Measurements from ENCODE around the gene FAM124A. TPM values are rescaled to one million over a fixed set of nuclear protein-coding genes. Genes with fewer than 3 reads are reported as not detected.

FAM124A gene
- total and polyA plus RNA-seq, 12 donors, result 2.1 to 14.0 (median 7.0) TPM

DNA sequence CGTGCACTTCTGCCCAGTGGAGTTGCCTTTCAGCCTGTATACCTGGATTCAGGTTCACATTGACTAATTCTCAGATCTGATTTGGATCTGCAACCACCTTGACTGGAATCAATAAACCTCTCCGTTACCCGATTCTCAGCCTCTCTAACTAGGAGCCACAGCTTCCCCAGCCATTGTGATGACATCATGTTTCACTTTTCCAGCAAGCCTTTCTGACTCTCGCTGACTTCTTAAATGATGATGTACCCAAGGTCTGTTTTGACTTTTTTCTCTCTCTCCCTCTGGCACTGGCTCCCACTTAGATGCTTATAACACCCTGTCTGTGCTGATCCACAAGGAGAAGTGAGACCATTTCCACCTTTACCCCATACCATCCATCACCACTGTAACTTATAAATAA is 13.5 kb upstream of the FAM124A start:
- H3K4me1 ChIP-seq, result no peaks in the 10 kb centered on the region
- peaks cover 0 to 37% (median 25%) of the 10 kb centered on the region in 7 donors for H3K27me3 ChIP-seq
- intact Hi-C loops (cut with DNase I), result no loop called here
- no peaks in the 10 kb centered on the region for H3K9me3 ChIP-seq
- H3K4me3 ChIP-seq, result no peak overlapping the region
- no peak overlapping the region for H3K27ac ChIP-seq
- DNase-seq, result no peak
- 77 to 78% methylated on average over 4 of the region's 4 CpGs for WGBS, 2 donors
- H3K36me3 ChIP-seq, result no peaks in the 10 kb centered on the region
- ATAC-seq, result no peak
- TF ChIP-seq, protein P1, sequence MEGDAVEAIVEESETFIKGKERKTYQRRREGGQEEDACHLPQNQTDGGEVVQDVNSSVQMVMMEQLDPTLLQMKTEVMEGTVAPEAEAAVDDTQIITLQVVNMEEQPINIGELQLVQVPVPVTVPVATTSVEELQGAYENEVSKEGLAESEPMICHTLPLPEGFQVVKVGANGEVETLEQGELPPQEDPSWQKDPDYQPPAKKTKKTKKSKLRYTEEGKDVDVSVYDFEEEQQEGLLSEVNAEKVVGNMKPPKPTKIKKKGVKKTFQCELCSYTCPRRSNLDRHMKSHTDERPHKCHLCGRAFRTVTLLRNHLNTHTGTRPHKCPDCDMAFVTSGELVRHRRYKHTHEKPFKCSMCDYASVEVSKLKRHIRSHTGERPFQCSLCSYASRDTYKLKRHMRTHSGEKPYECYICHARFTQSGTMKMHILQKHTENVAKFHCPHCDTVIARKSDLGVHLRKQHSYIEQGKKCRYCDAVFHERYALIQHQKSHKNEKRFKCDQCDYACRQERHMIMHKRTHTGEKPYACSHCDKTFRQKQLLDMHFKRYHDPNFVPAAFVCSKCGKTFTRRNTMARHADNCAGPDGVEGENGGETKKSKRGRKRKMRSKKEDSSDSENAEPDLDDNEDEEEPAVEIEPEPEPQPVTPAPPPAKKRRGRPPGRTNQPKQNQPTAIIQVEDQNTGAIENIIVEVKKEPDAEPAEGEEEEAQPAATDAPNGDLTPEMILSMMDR (IDR thresholded peaks at IDR 0.05), result no peak

DNA sequence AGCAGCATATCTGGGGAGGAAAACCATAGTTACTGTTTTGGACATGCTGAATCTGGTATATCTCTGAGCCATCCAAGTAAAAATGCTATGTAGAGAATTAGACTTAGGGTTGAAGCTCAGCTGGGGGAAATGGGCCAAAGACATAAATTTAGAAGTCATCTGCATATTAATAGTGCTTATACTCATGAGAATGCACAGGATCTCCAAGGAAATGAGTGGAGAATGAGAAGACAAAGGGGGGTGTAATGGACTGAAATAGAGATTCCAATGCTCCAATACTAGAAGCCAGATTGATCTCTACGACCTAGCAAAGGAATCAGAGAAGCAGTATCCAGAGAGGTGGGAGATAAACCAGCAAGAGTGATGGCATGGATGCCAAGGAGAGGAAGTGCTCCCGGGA is 10.3 kb upstream of the FAM124A start:
- intact Hi-C loops (cut with DNase I), result no loop called here
- Histone ChIP-seq H3K9me3 (no peaks in the 10 kb centered on the region), H3K36me3 (no peaks in the 10 kb centered on the region), H3K27me3 (peaks cover 0 to 38% (median 25%) of the 10 kb centered on the region in 7 donors), H3K4me1 (no peaks in the 10 kb centered on the region), H3K27ac (no peak overlapping the region), H3K4me3 (no peak overlapping the region)
- 47 to 61% methylated on average over 2 of the region's 2 CpGs for WGBS, 2 donors
- TF ChIP-seq, protein P1 (IDR thresholded peaks at IDR 0.05), result no peak
- DNase-seq, result no peak
- no peak for ATAC-seq

DNA sequence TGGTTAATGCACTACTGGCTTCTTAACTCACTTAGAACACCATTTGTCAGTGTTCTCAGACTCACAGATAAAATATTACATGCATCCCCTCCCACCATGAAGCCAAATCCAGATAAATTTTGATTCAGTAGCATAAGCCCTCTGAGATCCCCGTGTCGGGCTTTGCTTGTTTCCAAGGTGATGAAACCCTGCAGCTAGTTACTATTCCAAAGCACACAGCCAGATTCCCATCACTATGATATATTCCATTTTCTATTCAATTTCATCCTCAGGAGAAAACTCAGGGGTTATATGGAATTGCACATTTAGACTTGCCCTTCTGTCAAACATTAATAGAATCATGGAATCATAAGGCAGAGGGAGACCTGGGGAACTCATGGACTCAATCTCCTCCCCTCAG is 9.4 kb upstream of the FAM124A start:
- Histone ChIP-seq H3K27ac (no peak overlapping the region), H3K4me1 (no peaks in the 10 kb centered on the region), H3K4me3 (no peak overlapping the region), H3K27me3 (peaks cover 0 to 38% (median 25%) of the 10 kb centered on the region in 7 donors), H3K36me3 (no peaks in the 10 kb centered on the region), H3K9me3 (no peaks in the 10 kb centered on the region)
- 56 to 74% methylated on average over 2 of the region's 2 CpGs for WGBS, 2 donors
- DNase-seq (no peak), ATAC-seq (no peak)
- intact Hi-C loops (cut with DNase I), result no loop called here
- TF ChIP-seq, protein P1 (IDR thresholded peaks at IDR 0.05), result no peak

DNA sequence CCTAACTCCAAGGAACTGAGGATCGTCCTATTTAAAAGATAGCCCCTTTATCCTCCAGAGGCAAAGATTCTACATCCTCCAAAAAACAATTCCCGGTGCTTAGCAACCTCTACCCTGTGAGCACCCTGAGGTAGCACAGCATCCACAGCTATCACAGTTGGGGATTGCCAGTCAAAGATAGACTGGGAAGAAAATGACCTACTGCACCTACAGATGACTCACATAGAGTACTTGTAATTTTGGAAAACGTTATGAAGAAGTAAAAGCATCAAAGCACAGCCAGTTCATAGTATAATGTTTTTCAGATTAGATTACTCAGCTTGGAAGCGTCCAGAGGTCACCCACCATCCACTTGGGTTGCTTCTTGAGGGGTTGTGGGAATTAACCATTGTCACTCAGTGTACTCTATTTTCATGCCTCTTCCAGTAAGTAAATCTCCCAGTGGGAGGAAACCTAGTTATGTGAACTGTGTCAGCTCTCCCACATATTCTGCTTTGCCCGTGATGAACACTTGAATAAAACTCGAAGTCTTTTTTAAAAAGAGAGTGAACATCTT is 8.9 kb upstream of the FAM124A start:
- Histone ChIP-seq H3K27ac (no peak overlapping the region), H3K9me3 (no peaks in the 10 kb centered on the region), H3K36me3 (no peaks in the 10 kb centered on the region), H3K4me1 (no peaks in the 10 kb centered on the region), H3K27me3 (peaks cover 0 to 38% (median 25%) of the 10 kb centered on the region in 7 donors), H3K4me3 (no peak overlapping the region)
- WGBS, 2 donors, result 61 to 67% methylated on average over 6 of the region's 6 CpGs
- no peak for DNase-seq
- TF ChIP-seq, protein P1 (IDR thresholded peaks at IDR 0.05), result no peak
- intact Hi-C loops (cut with DNase I), result no loop called here
- ATAC-seq, result no peak

All from heart right ventricle (tissue), 16 donors.